ENCODE measurements around the gene FARS2. TPM values are rescaled to one million over a fixed set of nuclear protein-coding genes. Genes with fewer than 3 reads are reported as not detected.

FARS2 gene
- total RNA-seq, 1 donor from 2014 or later: 18.3 TPM

DNA sequence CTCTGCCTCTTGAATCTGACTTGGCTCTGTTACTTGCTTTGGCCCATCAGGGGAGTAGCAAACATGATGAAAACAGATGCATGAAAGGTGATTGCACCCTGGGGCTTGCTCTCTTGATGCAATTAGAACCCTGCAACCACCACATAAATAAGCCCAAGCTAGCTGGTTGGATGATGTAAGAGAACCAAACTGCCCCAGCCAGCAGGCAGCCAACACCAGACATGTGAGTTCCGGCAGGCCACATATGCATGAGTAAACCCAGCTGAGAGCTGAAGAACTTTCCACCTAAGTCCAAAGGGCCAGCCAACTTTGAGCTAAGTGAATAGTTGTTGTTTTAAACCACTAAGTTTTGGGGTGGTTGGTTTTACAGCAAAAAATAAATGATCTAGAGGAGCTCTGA, 268.4 kb downstream of the FARS2 start:
- Histone ChIP-seq H3K27me3 (no peaks in the 10 kb centered on the region), H3K36me3 (no peaks in the 10 kb centered on the region), H3K27ac (no peak overlapping the region), H3K4me1 (no peaks in the 10 kb centered on the region), H3K9me3 (no peaks in the 10 kb centered on the region), H3K4me3 (no peak overlapping the region)
- TF ChIP-seq, protein P1, sequence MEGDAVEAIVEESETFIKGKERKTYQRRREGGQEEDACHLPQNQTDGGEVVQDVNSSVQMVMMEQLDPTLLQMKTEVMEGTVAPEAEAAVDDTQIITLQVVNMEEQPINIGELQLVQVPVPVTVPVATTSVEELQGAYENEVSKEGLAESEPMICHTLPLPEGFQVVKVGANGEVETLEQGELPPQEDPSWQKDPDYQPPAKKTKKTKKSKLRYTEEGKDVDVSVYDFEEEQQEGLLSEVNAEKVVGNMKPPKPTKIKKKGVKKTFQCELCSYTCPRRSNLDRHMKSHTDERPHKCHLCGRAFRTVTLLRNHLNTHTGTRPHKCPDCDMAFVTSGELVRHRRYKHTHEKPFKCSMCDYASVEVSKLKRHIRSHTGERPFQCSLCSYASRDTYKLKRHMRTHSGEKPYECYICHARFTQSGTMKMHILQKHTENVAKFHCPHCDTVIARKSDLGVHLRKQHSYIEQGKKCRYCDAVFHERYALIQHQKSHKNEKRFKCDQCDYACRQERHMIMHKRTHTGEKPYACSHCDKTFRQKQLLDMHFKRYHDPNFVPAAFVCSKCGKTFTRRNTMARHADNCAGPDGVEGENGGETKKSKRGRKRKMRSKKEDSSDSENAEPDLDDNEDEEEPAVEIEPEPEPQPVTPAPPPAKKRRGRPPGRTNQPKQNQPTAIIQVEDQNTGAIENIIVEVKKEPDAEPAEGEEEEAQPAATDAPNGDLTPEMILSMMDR (IDR thresholded peaks at IDR 0.05): no peak
- intact Hi-C loops (cut with DNase I): no loop called here
- DNase-seq (no peak), ATAC-seq (no peak)

DNA sequence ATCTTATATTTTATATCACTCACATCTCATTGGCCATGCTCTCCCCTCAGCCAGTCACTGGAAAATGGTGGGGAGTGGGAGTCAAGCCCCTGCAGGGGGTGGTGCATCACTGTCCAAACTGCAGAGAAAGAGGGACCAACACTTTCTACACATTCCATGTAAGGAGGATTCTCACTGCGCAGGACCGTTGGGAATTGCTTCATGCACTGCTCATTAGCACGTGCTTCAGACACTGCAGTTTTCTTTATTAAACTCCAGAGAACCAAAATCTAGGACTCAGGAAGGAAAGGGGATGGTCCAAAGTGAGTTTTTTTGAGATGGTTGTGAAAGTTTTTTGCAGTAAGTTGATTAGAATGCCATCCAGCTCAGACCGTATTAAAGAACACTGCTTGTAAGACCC, 269.8 kb downstream of the FARS2 start:
- Histone ChIP-seq H3K27me3 (no peaks in the 10 kb centered on the region), H3K4me3 (no peak overlapping the region), H3K27ac (no peak overlapping the region), H3K4me1 (no peaks in the 10 kb centered on the region), H3K36me3 (no peaks in the 10 kb centered on the region), H3K9me3 (no peaks in the 10 kb centered on the region)
- ATAC-seq (no peak), DNase-seq (no peak)
- TF ChIP-seq, protein P1 (IDR thresholded peaks at IDR 0.05): no peak
- intact Hi-C loops (cut with DNase I): no loop called here

DNA sequence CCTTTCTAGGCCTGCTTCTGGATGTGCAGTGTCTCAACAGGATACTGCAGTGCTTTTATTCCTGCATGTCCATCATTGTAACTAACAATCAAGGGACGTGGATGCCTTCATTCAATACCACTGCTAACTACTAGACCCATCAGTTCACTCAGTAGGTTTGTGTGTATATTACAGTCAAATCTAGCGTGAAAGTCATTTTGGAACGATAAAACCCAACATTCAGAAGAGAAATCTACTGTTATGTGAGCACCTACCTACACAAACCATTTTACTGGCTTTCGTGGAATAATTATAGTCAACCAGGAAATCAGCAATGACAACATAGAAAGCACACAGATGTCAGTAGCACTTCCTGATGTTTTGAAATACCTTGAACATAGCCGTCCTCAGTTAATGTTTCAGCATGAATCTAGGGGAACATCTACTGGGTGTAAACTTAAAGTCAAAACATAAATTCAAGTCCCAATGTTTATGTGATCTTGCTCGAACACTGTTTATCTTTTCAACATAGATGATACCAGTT, 270.6 kb downstream of the FARS2 start:
- H3K36me3 ChIP-seq: no peaks in the 10 kb centered on the region
- H3K27ac ChIP-seq: no peak overlapping the region
- TF ChIP-seq, protein P1 (IDR thresholded peaks at IDR 0.05): no peak
- H3K4me3 ChIP-seq: no peak overlapping the region
- no peaks in the 10 kb centered on the region for H3K27me3 ChIP-seq
- no peaks in the 10 kb centered on the region for H3K9me3 ChIP-seq
- DNase-seq: no peak
- H3K4me1 ChIP-seq: no peaks in the 10 kb centered on the region
- ATAC-seq: no peak
- intact Hi-C loops (cut with DNase I): no loop called here

DNA sequence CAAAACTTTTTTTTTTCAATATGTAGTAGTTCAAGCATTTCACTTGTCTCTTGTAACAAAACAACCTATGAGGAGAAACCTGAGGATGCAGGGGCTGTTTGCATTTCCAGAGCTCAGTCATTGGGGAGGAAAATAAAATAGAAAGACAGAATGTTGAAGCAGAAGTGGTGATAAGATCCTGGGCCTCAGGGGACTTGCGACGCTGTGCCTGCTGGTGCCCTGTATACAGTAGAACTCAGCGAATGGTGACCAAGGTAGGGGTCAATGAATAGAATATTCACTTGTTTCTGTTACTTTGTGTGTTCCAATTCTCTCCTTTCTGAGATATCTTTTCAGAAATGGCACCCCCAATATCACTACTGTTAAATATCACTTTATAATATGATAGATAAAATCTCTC, 271.6 kb downstream of the FARS2 start:
- Histone ChIP-seq H3K4me3 (no peak overlapping the region), H3K36me3 (no peaks in the 10 kb centered on the region), H3K27me3 (no peaks in the 10 kb centered on the region), H3K9me3 (no peaks in the 10 kb centered on the region), H3K27ac (no peak overlapping the region), H3K4me1 (no peaks in the 10 kb centered on the region)
- ATAC-seq: no peak
- DNase-seq: no peak
- TF ChIP-seq, protein P1 (IDR thresholded peaks at IDR 0.05): no peak
- intact Hi-C loops (cut with DNase I): no loop called here

DNA sequence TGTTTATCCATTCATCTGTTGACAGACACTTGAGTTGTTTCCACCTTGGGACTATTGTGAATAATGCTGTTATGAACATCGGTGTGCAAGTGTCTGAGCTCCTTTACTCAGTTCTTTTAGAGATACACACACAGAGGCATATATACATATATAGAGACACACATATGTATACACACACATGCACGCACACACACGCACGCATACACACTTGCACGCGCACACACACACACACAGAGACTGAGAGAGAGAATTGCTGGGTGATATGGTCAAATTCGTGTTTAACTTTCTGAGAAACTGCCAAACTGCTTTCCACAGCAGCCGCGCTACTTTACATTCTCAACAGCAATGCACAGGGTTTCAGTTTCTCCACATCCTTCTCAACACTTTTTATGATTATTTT, 273.3 kb downstream of the FARS2 start:
- DNase-seq (no peak), ATAC-seq (no peak)
- no peak overlapping the region for H3K27ac ChIP-seq
- H3K36me3 ChIP-seq: no peaks in the 10 kb centered on the region
- intact Hi-C loops (cut with DNase I): no loop called here
- no peak overlapping the region for H3K4me3 ChIP-seq
- TF ChIP-seq, protein P1 (IDR thresholded peaks at IDR 0.05): no peak
- no peaks in the 10 kb centered on the region for H3K4me1 ChIP-seq
- H3K27me3 ChIP-seq: no peaks in the 10 kb centered on the region
- H3K9me3 ChIP-seq: no peaks in the 10 kb centered on the region

DNA sequence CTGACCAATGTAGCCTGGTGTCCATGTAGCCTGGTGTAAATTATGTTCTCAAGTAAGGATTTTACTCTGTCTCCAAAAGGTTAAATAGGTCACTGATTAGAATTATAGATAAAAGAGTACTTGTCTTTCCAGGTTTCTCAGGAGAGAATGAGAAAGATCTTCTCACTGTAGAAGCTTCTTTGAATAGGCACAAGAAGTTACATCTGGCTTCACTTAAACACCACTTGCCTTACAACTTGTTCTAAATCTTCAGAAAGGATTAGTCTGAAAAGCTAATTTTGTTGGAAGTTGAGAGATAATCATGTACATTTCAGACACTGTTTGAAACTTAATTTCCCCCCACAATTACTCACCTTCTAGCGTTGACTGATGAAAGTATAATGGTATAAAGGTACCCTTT, 275.3 kb downstream of the FARS2 start:
- Histone ChIP-seq H3K4me3 (no peak overlapping the region), H3K27ac (no peak overlapping the region), H3K36me3 (no peaks in the 10 kb centered on the region), H3K27me3 (no peaks in the 10 kb centered on the region), H3K4me1 (no peaks in the 10 kb centered on the region), H3K9me3 (no peaks in the 10 kb centered on the region)
- TF ChIP-seq, protein P1 (IDR thresholded peaks at IDR 0.05): no peak
- intact Hi-C loops (cut with DNase I): no loop called here
- DNase-seq (no peak), ATAC-seq (no peak)

All from upper lobe of right lung (tissue), 1 donor.